ENCODE measurements around the gene PIK3R6.
A peak's percentile ranks its signal among the peaks of the same experiment; 100 is the strongest.

PIK3R6 gene

DNA sequence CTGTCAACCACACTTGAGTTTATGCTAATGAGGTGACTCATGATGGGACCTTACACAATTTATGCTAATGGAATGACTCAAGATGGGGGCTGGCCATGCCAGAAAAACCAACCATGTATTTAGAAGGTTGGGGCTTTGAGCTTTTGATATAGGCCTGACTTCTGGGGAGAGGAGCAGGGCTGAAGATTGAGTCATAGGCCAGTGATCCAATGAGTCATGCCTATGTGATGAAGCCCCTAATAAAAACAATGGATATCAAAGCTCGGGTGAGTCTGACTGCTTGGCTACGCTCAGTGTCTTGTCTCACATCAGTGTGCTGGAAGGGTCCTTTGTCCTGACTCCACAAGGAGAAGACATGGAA lies 75.6 kb downstream of the PIK3R6 start:
- DNase-seq = no peak

DNA sequence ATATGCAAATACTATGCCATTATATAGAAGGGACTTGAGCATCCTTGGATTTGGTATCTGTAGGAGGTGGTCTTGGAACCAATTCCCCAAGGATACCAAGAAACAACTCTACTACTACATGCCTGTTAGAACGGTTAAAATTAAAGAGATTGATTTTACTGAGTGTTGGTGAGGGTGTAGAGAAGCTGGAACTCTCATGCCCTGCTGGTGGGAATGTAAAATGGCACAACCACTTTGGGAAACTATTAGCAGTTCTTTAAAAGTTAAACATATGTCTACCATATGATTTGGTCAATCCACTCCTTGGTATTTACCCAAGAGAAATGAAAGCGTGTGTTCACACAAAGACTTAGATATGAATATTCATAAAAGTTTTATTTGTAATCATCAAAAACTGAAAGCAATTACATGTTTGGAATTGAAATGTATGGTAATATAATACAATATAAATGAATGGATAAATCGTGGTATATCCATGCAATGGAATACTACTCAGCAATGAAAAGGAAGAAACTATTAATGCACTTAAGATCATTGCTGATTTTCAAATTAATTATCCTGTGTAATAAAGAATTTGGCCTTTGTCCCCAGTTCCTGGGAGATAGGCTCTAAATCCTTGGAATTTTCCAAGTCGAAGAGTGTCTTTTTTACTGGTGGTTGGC lies 76.1 kb downstream of the PIK3R6 start:
- no peak for DNase-seq

DNA sequence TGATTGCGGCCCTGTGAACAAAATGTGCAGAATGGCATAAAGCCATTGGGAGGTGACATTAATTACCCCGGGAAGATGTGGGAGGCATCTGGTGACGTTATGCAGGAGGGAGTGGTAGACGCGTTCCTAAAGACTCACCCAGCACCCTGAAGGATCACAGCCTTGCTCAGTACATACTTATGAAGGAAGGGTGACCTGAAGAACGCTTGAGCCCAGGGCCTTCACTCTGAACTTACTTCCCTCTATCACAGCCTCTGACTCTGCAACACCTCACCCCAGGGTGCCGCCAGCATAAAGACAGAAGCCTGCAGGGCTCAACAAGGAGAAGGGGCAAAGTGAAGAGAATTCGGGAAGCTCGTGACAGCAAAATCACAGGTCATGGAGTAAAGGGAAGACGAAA lies 77.7 kb downstream of the PIK3R6 start:
- DNase-seq = no peak

DNA sequence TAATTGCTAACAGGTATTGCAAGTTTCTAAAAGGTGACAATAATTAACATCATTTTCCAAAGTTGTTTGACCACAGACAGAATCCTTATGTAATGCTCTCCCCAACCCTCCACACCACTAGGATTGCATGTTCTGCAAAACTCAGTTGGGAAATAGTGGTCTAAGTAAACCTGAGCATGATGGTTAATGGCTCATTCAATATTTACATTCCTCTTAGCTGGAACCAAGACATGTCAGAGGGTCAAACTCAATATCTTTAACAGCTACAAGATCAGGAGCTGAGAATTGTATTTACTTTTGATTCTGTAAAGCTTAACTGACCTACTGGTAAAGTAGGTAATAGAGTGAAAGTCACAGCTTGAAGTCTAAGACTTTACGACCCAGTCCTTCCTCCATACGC lies 78.5 kb downstream of the PIK3R6 start:
- no peak for DNase-seq

DNA sequence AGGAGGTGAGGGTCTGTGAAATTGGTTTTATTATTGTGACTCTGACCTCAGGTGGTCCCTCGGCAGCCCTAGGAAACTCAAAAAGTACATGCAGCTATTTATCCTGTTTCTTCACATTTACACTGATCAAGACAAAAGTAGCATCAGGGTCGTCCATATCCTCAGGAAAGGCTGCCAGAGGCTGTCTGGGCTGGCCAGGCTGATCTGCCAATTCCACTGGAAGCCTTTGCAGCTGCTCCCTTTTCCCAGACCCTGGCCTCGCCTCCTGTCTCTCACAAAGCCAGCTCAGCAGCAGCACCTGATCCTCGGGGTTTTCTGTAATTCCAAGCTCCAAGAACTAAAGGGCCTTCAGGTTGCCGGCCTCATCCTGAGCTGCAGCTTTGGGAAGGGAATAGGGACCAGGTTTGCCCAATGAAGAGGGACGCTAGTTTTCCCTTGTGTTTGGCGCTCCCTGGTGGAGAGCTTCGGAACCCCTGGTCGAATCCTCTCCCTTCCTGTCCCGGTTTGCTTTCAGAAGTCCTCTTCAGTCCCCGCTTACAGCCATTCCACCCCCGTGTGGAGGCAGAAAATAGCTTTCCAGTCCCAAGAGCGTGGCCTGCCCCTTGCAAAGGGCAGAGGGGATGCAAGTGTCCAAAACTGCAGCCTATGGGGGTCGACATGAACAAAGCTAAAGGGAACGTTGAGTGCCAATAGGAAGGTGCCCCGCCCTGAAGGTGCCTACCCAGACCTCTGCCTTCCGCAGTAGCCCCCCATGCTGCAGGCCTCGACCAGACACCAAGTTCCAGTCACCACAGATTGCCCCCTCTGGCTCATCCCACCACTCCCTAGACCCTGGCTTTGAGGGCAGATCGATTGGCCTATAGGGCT lies 81.7 kb downstream of the PIK3R6 start:
- peak; percentile 60 for DNase-seq

DNA sequence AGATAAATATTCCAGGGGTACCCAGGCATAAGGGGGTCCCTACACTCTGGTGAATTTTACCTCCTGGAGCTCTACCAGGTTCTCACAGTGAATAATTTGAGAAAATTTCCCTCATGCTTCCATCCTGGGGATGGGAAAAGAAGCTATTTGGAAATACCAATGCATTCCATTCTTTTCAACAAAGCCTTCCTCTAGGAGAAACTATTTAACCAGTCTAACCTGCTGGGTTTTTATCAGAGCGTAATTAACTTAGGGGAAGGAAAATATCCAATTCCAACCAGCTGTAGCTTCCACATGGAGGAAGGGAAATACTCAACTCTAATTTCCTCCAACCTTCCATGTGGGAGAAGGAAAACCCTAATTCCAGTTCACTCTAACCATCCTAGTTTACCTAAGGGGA lies 85.3 kb downstream of the PIK3R6 start:
- DNase-seq = no peak

DNA sequence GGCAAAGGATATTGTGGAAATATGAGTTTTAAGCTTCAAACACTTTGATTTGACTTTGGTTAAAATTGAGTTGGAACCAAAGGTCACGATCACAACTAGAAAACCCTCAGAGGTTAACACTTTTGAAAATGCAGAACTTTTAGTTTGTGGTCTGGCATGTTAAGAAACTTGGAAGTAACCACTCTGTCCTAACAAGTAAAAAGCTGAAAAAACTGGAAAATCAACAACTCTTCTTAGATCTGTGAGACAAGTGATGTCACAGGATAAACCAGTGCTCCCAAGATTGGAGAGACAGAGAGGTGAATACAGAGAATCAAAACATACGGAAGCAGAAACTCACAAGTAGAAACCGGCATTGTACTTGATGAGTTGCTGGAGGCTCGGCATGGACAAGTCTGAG lies 85.7 kb downstream of the PIK3R6 start:
- no peak for DNase-seq

DNA sequence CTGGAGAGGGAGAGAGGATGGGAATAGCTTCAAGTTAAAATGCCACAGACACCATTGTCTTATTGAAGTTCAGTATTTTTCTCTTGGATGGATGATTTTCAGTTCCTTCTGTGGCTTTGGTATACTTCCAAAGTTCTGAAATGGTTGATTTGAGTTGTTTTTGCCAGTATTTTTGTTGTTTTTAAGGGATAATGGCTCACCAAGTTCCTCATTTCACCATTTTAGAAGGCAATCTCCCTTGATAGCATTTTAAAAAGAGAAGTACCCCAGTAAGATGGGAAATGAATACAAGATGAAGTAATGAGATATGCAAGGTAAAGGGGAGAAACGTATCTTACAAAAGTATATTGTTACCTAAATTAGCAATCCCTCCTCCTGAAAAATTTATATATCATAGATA lies 90.6 kb downstream of the PIK3R6 start:
- DNase-seq = no peak

DNA sequence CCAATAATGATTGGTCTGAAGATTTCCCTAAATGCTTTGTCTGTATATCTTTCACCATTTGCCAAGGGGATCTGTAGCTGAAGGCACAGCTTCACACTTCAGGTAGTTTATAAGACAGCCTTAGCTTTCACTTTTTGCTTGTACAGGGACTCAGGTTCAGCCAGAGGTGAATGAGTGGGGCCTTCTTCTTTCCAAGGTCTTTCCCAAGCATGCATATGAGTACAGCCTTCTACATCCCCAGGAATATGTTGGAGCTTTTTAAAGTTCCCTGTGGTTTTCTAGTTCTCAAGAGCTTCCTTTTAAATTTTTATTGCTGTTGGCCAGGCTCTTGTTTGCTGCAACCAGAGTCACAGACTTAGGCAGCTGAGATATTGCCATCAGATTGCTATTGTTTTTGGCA lies 91.2 kb downstream of the PIK3R6 start:
- DNase-seq = no peak

DNA sequence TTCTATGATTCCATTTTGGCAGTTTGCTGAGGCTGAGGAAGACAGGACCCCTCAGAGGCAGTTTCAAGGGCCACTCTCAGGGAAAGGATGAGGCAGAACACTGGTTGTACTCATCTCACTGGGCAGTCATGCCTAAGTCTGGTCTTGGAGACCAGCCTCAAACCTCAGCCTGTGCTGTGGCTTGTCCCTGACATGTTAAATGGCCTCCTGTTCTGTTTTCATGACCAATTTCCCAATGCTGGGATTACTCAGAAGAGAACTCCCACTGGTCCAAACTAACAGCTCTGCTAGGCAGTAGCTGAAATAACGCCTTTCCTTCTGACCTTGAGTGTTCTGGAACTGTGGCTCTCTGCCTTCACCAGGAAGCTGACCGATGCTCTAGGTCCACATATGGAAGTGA lies 100.7 kb downstream of the PIK3R6 start:
- no peak for DNase-seq

DNA sequence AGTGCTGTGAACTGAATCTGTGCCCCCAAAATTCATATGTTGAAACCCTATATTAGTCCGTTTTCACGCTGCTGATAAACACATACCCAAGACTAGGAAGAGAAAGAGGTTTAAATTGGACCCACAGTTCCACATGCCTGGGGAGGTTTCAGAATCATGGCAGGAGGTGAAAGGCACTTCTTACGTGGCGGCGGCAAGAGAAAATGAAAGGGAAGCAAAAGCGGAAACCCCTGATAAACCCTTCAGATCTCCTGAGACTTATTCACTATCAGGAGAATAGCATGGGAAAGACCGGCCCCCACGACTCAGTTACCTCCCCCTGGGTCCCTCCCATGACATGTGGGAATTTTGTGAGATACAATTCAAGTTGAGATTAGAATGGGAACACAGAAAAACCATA lies 105.5 kb downstream of the PIK3R6 start:
- DNase-seq = no peak

DNA sequence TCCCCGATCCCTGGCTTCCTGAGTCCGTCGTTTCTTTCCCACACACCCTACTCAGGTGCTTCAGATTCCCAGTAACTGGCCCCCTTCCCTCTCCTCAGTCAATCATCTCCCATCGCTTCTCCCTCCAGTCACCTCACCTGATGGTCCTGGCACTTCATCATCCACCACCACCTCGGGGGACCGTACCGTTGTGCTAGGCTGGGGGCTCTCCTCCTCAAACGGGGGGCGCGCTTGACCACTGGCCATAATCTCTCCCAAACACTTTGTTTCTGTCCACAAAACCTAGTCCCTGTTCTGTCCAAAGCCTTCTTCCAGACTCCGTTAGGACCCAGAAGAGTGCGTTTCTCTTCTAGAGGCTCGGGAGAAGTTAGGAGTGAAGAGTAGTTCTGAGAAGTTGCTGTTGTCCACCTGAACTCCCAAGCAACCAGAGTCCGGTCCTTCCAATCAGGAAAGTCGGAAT lies 109.3 kb downstream of the PIK3R6 start, which contains the start of gene SPDYE4:
Gene SPDYE4 (minus strand): TSS at position 410 of the 460 bp plus-strand sequence. CDS start 164 bp downstream, at position 246.
- no peak for DNase-seq

DNA sequence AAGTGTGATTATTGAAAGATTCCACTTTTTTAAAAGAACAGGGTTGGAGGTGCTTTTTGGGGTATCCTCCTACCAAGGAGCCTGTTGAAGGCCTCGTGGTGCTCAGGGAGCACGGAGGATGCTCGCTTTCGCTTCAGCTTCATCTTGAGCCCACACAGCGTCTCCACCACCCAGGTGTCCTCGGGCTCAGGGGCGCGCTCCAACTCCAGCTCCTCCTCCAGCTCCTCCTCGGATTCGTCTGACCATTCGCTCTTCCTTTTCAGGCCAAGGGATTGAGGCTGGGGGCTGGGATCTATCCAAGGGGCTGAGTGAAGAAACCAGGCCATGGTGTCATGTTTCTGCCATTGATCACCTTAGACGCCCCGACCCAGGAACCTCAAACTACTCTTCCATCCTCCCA lies 110.3 kb downstream of the PIK3R6 start:
- no peak for DNase-seq

DNA sequence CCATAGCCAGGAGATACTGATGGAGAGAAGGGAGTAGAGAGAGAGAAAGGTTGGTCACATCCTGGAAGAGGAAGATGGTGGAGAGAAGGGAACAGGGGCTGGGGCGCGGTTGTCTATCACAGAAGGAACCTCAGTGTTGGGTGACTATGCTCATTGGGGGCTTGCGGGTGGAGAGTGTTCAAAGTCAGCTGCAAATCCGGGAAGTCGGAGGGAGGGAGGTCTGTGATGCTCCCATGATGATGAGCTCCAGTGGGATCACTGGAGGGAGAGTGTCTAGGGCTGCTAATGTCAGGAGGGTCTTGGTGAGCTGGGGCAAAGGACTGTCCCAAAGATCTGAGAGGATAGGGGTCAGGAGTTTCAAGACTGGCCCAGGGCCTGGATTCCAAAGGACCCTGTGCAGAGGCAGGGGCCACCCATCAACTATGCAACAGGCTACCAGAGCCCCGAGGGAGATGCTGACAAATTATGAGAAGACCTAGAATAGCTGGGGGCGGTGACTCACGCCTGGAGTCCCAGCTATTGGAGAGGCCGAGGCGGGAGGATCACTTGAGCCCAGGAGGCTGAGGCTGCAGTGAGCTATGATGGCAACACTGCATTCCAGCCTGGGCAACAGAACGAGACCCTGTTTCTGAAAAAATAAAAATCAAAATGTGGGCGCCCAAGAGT lies 111.8 kb downstream of the PIK3R6 start:
- no peak for DNase-seq

DNA sequence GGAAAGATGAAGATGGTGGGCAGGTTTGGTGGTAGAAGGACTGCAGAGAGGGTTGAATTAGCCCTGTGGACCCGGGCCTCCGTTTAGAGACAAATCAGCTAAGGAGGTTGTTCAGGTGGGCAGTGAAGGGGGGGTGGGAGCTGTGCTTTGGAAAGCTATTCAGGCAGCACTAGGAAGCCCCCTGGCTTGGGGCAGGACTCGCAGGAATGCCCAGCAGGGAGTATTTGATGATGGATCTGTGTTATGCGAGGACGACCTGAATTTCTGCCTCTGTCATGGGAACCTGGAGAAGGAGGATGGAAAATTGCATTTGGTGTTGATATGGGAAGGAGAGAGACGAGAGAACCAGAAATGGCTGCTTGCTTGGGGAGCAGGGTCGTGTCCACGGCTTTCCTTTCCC lies 112.6 kb downstream of the PIK3R6 start:
- DNase-seq = no peak

DNA sequence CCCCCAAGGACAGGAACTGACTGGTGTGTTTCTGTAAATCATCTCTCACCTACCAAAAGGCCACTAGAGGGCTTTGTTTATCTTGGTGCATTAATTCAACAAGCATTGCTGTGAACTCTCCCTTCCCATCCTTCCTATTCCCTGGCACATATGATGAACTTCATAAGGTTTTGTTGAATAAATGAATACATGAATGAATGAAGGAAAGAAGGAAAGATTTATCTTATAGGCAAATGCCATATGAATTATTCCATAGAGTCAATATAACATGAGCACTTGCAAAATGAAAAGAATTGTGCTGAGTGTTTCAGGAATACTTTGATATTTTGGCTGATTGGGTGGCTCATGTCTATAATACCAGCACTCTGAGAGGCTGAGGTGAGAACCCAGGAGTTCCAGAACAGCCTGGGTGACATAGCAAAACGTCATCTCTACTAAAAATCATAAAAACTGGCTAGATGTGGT lies 113.5 kb downstream of the PIK3R6 start:
- DNase-seq = no peak

DNA sequence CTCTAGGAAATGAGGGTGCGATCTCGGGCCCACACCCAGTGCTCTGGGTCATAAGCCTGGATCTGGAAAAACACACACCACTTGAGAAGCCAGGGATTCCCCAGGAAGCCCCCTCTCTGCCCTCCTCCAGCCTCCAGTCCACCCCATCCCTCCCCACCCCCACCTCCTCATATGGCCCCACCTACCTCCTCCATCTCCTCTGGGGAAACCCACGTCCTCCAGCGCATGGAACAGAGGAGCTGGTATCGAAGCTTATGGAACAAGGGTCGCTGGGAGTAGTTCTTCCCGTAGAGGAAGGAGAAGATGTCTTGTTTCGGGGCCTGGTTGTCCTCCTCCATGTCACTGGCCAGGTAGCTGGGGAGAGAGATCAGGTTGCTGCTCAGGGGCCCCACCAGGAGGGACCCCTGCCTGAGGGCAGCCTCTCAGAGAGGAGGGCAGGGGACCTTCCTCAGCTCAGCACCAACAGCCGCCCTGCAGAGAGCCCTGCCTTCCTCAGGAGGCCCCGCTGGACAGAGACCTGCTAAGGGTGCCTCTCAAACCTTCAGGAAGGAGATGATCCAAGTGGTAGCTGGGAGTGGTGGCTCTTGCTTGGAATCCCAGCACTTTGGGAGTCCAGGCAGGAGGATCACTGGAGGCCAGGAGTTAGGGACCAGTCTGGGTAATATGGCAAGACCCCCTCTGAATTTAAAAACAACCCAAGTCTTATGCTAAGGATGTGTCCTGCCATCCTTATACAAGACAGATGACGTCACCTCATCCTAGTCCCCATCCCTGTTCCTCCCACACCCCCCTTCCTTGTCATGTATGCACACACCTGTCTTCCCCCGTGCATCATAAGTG lies 114.1 kb downstream of the PIK3R6 start:
- DNase-seq = no peak

All from NCI-H1048 (cell line).